NCI-H524 (cell line): Measurements from ENCODE around the gene MLC1.

Source experiments
- DNase-seq, 2 experiments: peaks; one replicate each; lab custom pipeline; 2025; lab: John Stamatoyannopoulos, UW

Gene MLC1

DNA sequence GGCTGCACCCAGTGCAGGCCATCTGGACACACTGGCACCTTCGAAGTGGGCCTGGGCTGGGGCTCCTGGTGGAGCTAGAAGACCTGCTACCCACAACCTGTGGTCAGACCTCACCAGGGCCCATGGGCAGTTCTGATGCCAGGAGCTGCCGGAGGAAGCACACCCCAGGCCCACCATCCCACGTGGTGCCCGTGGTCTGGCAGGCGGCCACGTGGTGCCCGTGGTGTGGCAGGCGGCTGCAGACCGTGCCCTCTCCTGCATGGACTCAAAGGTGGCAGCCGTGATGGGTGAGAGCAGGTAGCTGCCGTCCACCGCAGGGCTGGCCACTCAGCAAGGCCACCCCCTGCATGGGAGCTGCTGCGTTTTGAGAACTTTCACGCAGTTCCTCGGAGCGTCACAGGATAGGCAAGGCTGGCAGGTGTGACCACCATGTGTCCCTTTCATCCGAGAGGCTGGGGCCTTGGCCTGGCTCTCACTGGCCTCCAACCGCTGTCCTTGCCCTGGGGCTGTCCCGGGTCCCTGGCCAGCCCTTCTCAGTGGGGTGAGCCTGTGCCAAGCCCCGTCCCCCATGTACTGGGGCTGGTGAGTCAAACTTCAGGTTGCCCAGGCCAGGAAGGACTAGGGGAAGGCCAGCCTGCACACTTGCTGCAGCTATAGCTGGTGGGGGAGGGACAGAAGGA is 68.8 kb downstream of the MLC1 start:
- DNase-seq, result no peak

DNA sequence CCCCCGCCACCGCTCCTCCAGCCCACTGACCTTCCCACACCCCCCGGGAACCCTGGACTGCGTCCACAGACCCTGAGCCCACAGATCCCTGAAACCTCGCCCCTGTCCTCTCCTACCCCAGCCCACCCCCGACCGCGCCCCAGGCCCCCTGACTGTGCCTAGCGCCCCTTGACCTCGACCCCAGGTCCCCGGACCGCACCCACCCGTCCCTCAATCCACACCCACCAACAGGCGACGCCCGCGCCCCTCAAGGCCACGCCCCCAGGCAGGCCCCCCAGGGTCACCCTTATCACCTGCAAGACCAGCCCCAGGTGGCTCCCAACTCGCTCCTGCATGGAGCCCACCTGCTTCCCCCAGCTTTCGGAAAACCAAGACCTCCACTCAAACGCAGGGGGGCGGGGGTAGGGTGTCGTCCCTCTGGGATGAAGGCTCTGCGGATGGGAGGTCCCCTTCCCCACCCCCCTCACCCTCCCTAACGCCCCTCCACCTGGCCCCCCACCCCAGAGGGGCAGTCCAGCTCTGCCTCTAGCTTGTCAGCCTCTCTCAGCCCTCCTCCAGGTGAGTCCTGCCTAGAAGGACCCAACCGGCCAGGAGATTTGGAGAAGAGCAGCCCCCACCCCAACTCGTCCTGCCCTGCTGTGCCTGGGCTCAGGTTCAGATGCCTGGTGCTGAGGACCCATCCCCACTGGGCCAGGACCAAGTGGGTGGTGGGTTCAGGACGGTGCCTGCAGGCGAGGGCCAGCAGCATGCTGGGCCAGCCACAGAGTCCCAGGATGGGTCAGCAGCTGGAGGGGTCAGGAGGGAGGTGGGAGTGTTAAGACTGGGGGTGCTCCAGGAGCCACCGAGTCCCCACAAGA is 69.5 kb downstream of the MLC1 start:
- no peak for DNase-seq

- DNase-seq, result no peak
Measured at GRCh38 chr22:50014655-50015401, 70.4 kb downstream of the MLC1 start.

GRCh38 chr22:50014053-50014501 is 71.1 kb downstream of the MLC1 start:
- no peak for DNase-seq

GRCh38 chr22:50012211-50013181 is 72.7 kb downstream of the MLC1 start, which contains the start of gene IL17REL:
Gene IL17REL, minus strand, starts transcription at chr22:50012765. Its CDS starts 119 bp downstream, at chr22:50012646.
- peak in 1 of 2 experiments; percentile 11 for DNase-seq

DNA sequence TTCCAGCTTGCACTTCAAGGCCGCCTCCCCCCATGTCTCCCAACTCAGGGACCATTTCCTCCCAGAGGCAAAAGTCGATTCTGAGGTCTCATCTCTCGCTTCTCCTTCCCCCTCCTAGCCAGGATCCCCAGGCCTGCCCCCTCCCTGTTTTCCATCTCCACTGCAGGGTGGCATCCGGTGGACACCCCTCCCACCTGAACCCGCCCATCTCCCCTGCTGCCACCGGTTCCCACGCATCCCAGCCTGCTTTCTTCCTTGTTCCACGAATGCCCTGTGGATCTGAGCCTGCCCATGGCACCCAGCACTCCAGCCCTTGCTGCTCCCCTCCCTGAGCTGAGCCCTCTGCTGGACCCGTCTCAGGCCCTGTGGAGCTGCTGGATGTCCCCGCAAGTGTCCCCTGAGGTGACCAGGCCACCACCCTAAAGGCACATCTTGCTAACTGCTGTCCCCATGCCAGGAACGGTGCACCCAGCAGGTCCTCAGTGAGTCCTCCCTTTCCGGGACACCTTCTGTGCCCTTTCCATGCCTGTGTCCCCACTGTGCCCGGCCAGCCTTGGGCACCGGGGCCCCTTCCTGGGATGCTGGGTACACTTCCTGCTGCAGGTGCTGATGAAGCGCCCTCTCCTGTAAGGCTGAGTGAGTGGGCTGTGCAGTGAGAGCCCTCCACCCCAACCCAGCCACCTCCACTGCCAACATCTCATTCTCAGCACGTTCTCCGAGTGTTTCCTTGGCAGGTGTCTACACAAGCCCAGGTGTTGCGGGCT is 73.6 kb downstream of the MLC1 start:
- DNase-seq, result no peak

DNA sequence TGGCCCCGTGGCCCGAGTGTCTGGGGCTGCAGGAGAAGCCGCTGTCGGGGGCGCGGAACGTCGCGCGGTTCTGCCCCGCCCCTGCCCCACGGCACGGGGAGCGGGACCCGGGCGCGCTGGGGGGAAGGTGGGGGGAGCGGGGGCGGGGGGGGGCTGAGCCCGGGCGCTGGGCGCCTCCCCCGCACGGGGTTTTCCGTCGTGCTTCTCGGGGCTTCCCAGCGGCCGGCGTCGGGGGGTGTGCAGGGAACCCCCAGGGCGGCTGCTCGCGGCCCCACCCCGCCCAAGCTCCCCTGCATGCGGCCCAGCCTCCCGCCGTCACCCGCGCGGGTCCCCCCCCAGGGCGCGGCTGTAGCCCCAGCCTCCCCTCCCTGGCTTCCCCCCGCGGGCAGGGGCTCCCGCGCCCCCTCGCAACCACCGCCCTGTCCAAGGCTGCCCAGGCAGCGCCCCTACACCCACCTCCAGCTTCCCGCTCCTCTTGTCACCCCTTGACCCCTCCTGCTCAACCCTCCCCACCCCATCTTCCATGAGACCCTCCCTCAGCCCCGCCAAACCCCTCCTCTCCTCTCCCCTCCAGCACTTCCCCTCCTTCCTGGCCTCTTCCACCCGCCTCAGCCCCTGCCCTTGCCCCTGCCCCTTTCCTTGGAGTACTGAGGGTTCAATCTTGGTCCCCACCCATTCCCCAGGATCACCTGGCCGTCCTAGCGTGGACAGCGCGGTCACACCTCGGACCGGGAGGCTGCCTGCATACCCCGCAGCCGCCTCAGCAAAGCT is 74.4 kb downstream of the MLC1 start:
- no peak for DNase-seq

- DNase-seq, result no peak
Measured at GRCh38 chr22:50009765-50010675, 75.2 kb downstream of the MLC1 start.
